Spleen (tissue), 7 donors: ENCODE data around the gene C1QL3.

Experiments used
- POLR2A ChIP-seq, 3 donors: fragments of 450-650 bp; IDR thresholded peaks; one replicate each; pipeline ENCODE4 v1.5.1; 2017; ENCODE audit warnings: antibody characterized with exemption in 3 of 3, mild to moderate bottlenecking in 1 of 3
- POLR2AphosphoS5 ChIP-seq, 3 donors: sonication (generic); formaldehyde crosslinking; IDR thresholded peaks; one replicate each; pipeline ENCODE4 v1.5.1; 2017; ENCODE audit warnings: antibody characterized with exemption in 3 of 3
- TF ChIP-seq, protein P1 (sequence below), 11 experiments: fragments of 200-600 bp in 7 of 11; fragments of 450-650 bp in 4 of 11; sonication (generic) in 4 of 11; IDR thresholded peaks in 8 of 11; conservative IDR thresholded peaks in 3 of 11; 1 replicate in 7 of 11; 2 replicates in 4 of 11; pipeline versions ENCODE4 v1.4.0 to v1.8.0; 2016 to 2021; ENCODE audit warnings: antibody characterized with exemption in 11 of 11, inconsistent platforms in 4 of 11, mild to moderate bottlenecking in 1 of 11
- donor health status: DM: no; HTN: no; CAD: no; lungs with moderate emphysema.
- donor health status: DM: no; HTN: no; CAD: no.
- donor health status: DM: no; HTN: no; CAD: no.

DNA sequence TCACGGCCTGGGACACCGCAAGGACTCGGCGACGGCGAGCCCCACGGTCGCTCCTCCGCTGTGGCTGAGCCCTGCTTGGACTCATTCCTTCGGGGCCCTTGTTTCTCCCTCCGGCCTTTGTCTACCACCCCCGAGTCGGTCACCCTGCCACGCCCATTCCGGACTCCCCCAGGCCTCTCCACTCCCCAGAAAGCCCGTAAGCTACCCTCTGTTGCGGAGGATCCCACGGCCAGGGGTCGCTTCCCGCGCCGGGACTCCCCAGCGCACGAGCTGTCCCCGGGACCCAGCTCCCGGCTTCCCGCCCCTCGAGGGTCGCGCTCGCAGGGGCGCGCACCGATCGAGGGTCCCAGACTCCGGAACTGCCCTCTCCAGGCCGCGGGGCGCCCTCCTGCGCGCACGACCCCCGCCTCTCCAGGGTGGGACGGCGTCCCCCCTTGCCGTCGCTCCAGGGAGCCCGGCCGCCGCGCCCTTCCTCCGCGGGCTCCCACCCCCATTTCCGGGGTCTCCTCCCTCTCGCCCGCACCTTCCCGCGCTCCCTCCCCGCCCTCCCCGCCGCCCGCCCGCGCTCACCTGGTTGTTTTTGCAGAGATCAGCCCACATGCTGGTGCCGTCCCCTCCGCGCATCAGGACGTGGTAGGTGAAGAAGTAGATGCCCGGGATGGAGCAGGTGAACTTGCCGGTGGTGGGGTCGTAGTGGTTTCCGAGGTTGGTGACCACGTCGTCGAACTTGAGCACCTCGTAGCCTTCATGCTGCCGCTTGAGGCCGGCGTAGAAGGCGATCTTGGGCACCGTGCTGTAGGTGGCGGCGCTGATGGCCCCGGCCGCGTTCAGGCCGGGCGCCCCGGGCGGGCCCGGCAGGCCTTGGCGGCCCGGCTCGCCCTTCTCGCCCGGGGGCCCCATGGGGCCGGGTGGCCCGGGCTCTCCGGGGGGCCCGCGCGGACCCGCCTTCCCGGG lies 1.5 kb downstream of the C1QL3 start:
- TF ChIP-seq, protein P1, sequence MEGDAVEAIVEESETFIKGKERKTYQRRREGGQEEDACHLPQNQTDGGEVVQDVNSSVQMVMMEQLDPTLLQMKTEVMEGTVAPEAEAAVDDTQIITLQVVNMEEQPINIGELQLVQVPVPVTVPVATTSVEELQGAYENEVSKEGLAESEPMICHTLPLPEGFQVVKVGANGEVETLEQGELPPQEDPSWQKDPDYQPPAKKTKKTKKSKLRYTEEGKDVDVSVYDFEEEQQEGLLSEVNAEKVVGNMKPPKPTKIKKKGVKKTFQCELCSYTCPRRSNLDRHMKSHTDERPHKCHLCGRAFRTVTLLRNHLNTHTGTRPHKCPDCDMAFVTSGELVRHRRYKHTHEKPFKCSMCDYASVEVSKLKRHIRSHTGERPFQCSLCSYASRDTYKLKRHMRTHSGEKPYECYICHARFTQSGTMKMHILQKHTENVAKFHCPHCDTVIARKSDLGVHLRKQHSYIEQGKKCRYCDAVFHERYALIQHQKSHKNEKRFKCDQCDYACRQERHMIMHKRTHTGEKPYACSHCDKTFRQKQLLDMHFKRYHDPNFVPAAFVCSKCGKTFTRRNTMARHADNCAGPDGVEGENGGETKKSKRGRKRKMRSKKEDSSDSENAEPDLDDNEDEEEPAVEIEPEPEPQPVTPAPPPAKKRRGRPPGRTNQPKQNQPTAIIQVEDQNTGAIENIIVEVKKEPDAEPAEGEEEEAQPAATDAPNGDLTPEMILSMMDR (IDR thresholded peaks at IDR 0.05 in 8 of 11, conservative IDR thresholded peaks at IDR 0.05 in 3 of 11) = no peak
- no peak for TF ChIP-seq POLR2A (IDR thresholded peaks at IDR 0.05)
- TF ChIP-seq POLR2AphosphoS5 (IDR thresholded peaks at IDR 0.05) = peak in 1 of 3 donors; percentile 18
